ENCODE results near the gene NFIB. TPM values are rescaled to one million over a fixed set of nuclear protein-coding genes. Genes with fewer than 3 reads are reported as not detected.
A peak's percentile ranks its signal among the peaks of the same experiment; 100 is the strongest.

The NFIB gene
- total RNA-seq, 2 donors from 2014 or later = 54.8 to 114 TPM

GRCh38 chr9:14308853-14309145 is 5.1 kb downstream of the NFIB start:
- no peak for TF ChIP-seq CTCF (IDR thresholded peaks at IDR 0.05)
- DNase-seq (ENCODE audit: low spot score) (no peak), ATAC-seq (ENCODE audit: insufficient number of reproducible peaks, low FRiP score, low read depth) (no peak)
- no peaks in the 10 kb centered on the region for H3K9me3 ChIP-seq
- no peaks in the 10 kb centered on the region for H3K36me3 ChIP-seq
- H3K4me3 ChIP-seq = peak overlapping the region; percentile 81
- peak overlapping the region in 1 of 2 donors; percentile 33 for H3K27ac ChIP-seq
- H3K27me3 ChIP-seq (replicated peaks; ENCODE audit: insufficient read depth) = no peaks in the 10 kb centered on the region
- H3K4me1 ChIP-seq (ENCODE audit: control insufficient read depth in 1 of 2, low read depth in 2 of 2) = peaks cover 13 to 46% of the 10 kb centered on the region in 2 donors

GRCh38 chr9:14307989-14308852 is 5.7 kb downstream of the NFIB start:
- no peak for ATAC-seq (ENCODE audit: insufficient number of reproducible peaks, low FRiP score, low read depth)
- H3K4me1 ChIP-seq (ENCODE audit: control insufficient read depth in 1 of 2, low read depth in 2 of 2) = peaks cover 13 to 52% of the 10 kb centered on the region in 2 donors
- no peaks in the 10 kb centered on the region for H3K9me3 ChIP-seq
- no peak for TF ChIP-seq CTCF (IDR thresholded peaks at IDR 0.05)
- DNase-seq (ENCODE audit: low spot score) = no peak
- H3K36me3 ChIP-seq = no peaks in the 10 kb centered on the region
- peak overlapping the region in 1 of 2 donors; percentile 22 for H3K27ac ChIP-seq
- no peaks in the 10 kb centered on the region for H3K27me3 ChIP-seq (replicated peaks; ENCODE audit: insufficient read depth)
- peak overlapping the region; percentile 81 for H3K4me3 ChIP-seq

DNA sequence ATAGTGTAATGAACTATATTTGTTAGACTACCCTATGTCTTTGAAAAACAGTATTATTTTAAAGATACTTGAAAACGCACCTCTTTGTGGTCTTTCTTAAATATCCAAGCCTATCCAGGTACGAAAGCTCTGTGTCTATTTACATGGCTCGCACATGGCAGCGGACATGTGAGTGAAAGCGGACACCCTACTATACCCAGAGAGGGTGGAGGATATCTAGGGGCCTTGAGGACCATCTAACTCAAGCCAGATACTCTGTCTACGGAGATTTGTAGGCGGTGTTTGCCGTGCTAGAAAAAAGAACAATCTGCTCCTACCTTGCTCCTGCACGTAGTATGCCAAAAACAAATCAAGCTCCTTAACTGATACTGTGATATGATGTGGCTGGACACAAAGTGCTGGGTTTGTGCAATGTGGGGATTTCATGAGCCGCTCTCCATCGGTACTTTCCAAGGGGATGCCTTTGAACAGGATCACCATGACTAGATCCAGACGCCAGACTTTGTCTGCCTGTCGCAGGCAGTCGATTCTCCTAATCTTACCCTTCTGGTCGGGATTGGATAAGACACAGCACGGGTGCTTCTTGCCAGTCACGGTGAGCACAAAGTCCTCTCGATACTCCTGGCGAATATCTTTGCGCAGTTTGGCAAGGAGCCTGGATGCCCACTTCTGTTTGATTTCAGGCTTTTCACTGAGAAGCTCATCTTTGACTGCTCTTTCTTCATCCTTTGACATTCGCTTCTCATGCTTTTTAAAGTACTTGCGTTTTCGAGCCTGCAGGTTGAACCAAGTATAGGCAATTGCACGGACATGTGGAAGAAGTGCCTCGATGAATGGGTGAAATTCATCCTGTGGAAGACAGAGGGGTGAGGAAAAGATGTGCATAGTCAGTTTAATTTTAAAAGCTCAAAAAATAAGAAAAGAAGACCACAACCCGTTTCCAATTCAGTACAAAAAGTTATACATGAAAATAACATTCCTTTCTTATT is 7.0 kb downstream of the NFIB start:
- Histone ChIP-seq H3K4me1 (ENCODE audit: control insufficient read depth in 1 of 2, low read depth in 2 of 2) (peaks cover 13 to 65% of the 10 kb centered on the region in 2 donors), H3K27ac (no peak overlapping the region), H3K9me3 (no peaks in the 10 kb centered on the region), H3K27me3 (replicated peaks; ENCODE audit: insufficient read depth) (no peaks in the 10 kb centered on the region), H3K36me3 (no peaks in the 10 kb centered on the region), H3K4me3 (no peak overlapping the region)
- TF ChIP-seq CTCF (IDR thresholded peaks at IDR 0.05) = no peak
- no peak for ATAC-seq (ENCODE audit: insufficient number of reproducible peaks, low FRiP score, low read depth)
- DNase-seq (ENCODE audit: low spot score) = no peak

DNA sequence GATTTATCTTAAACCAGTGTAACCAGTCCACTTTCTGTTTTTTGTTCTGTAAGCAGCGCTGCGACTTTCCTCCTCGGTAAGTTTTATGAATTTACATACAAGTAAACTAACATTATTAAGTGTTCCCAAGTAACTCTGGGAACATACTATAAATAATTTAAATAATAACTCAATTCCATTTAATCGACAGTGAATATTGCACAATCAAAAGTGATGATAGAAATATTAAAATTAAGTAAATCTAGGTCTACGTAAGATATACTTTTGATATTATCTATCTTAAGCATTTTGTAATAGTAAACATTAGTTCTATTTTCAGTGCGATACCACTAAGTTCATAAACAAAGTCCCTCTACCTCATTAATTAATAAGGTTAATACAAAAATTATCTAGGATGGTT is 7.8 kb downstream of the NFIB start:
- DNase-seq (ENCODE audit: low spot score) (no peak), ATAC-seq (ENCODE audit: insufficient number of reproducible peaks, low FRiP score, low read depth) (no peak)
- Histone ChIP-seq H3K27ac (no peak overlapping the region), H3K9me3 (no peaks in the 10 kb centered on the region), H3K27me3 (replicated peaks; ENCODE audit: insufficient read depth) (no peaks in the 10 kb centered on the region), H3K36me3 (no peaks in the 10 kb centered on the region), H3K4me3 (no peak overlapping the region), H3K4me1 (ENCODE audit: control insufficient read depth in 1 of 2, low read depth in 2 of 2) (peaks cover 13 to 73% of the 10 kb centered on the region in 2 donors)
- TF ChIP-seq CTCF (IDR thresholded peaks at IDR 0.05) = no peak

- H3K36me3 ChIP-seq = no peaks in the 10 kb centered on the region
- H3K4me3 ChIP-seq = no peak overlapping the region
- H3K9me3 ChIP-seq = no peaks in the 10 kb centered on the region
- peaks cover 9 to 84% of the 10 kb centered on the region in 2 donors for H3K4me1 ChIP-seq (ENCODE audit: control insufficient read depth in 1 of 2, low read depth in 2 of 2)
- ATAC-seq (ENCODE audit: insufficient number of reproducible peaks, low FRiP score, low read depth) = no peak
- no peak for TF ChIP-seq CTCF (IDR thresholded peaks at IDR 0.05)
- no peaks in the 10 kb centered on the region for H3K27me3 ChIP-seq (replicated peaks; ENCODE audit: insufficient read depth)
- no peak for DNase-seq (ENCODE audit: low spot score)
- no peak overlapping the region for H3K27ac ChIP-seq
These were observed 9.7 kb downstream of the NFIB start for GRCh38 chr9:14304259-14304658.
